Neural cell (in vitro differentiated cells): Measurements from ENCODE around the gene SYNRG. TPM values are rescaled to one million over a fixed set of nuclear protein-coding genes. Genes with fewer than 3 reads are reported as not detected.
A peak's percentile ranks its signal among the peaks of the same experiment; 100 is the strongest.

ENCODE experiments used
- H2AFZ ChIP-seq: fragments of 200-600, 300-800 bp; sonication (generic), shearing (Covaris generic); 2 replicates; pipeline ENCODE4 v1.6.0; 2014; ENCODE audit warnings: low read depth, mild to moderate bottlenecking, antibody characterized with exemption, low read length, moderate library complexity
- H3F3A ChIP-seq: fragments of 200-600 bp; shearing (Covaris generic); 2 replicates; pipeline ENCODE4 v1.6.1; 2016; ENCODE audit warnings: mild to moderate bottlenecking, moderate library complexity, mixed read lengths, antibody characterized with exemption, low read length; ENCODE audit not compliant: insufficient read depth, poor library complexity, severe bottlenecking
- H3K27ac ChIP-seq: fragments of 200-600, 300-800 bp; sonication (generic), shearing (Covaris generic); 2 replicates; pipeline ENCODE4 v1.5.1; 2014; ENCODE audit warnings: mild to moderate bottlenecking, low read length, moderate library complexity
- H3K27me3 ChIP-seq: fragments of 300-800, 200-600 bp; sonication (generic), shearing (Covaris generic); 2 replicates; pipeline ENCODE4 v1.6.0; 2014; ENCODE audit warnings: mild to moderate bottlenecking, low read depth, low read length, moderate library complexity; ENCODE audit not compliant: insufficient read depth
- H3K36me3 ChIP-seq: fragments of 300-800, 200-600 bp; sonication (generic), shearing (Covaris generic); 2 replicates; pipeline ENCODE4 v1.5.1; 2014; ENCODE audit warnings: mild to moderate bottlenecking, antibody characterized with exemption, low read length, moderate library complexity; ENCODE audit not compliant: insufficient read depth
- H3K4me2 ChIP-seq: fragments of 300-800, 200-600 bp; sonication (generic), shearing (Covaris generic); 2 replicates; pipeline ENCODE4 v1.6.0; 2014; ENCODE audit warnings: mild to moderate bottlenecking, low read length
- H3K4me3 ChIP-seq: fragments of 300-800, 200-600 bp; sonication (generic), shearing (Covaris generic); 2 replicates; pipeline ENCODE4 v1.5.1; 2014; ENCODE audit warnings: mild to moderate bottlenecking, low read length, moderate library complexity
- H3K79me2 ChIP-seq: fragments of 200-600 bp; shearing (Covaris generic); replicated peaks from 2 replicates; pipeline ENCODE4 v1.6.0; 2014; ENCODE audit warnings: mild to moderate bottlenecking, low read length, moderate library complexity; ENCODE audit not compliant: insufficient read depth
- H3K9ac ChIP-seq: fragments of 300-800, 200-600 bp; sonication (generic), shearing (Covaris generic); 2 replicates; pipeline ENCODE4 v1.6.1; 2016; ENCODE audit warnings: mild to moderate bottlenecking, low read length, mixed read lengths
- H3K9me2 ChIP-seq: fragments of 200-600 bp; shearing (Covaris generic); 2 replicates; pipeline ENCODE4 v1.6.1; 2016; ENCODE audit warnings: mild to moderate bottlenecking, low read length, mixed read lengths; ENCODE audit not compliant: insufficient read depth
- H3K9me3 ChIP-seq: fragments of 200-600, 300-800 bp; sonication (generic), shearing (Covaris generic); 2 replicates; pipeline ENCODE4 v1.6.1; 2016; ENCODE audit warnings: mild to moderate bottlenecking, mixed run types, low read length, moderate library complexity, mixed read lengths
- H4K20me1 ChIP-seq: fragments of 200-600 bp; shearing (Covaris generic); 2 replicates; pipeline ENCODE4 v1.6.1; 2016; ENCODE audit warnings: mild to moderate bottlenecking, mixed run types; ENCODE audit not compliant: insufficient read depth
- CTCF ChIP-seq: fragments of 450-650 bp; IDR thresholded peaks from 2 replicates; pipeline ENCODE4 v1.5.1; 2014; ENCODE audit warnings: antibody characterized with exemption, mild to moderate bottlenecking, moderate library complexity; ENCODE audit not compliant: poor library complexity, severe bottlenecking
- EP300 ChIP-seq: fragments of 450-650 bp; conservative IDR thresholded peaks from 2 replicates; pipeline ENCODE4 v1.6.1; 2014; ENCODE audit warnings: antibody characterized with exemption, mild to moderate bottlenecking, moderate library complexity; ENCODE audit not compliant: poor library complexity, severe bottlenecking
- EZH2 ChIP-seq: fragments of 200-600, 300-800 bp; shearing (Covaris generic), sonication (generic); IDR thresholded peaks from 2 replicates; pipeline ENCODE4 v1.6.1; 2014; ENCODE audit warnings: antibody characterized with exemption, low read length, borderline replicate concordance, mild to moderate bottlenecking; ENCODE audit not compliant: insufficient read depth, poor library complexity, severe bottlenecking
- MXI1 ChIP-seq: fragments of 450-650 bp; conservative IDR thresholded peaks from 2 replicates; pipeline ENCODE4 v1.6.1; 2014; ENCODE audit warnings: antibody characterized with exemption, mild to moderate bottlenecking; ENCODE audit not compliant: poor library complexity, severe bottlenecking
- POLR2AphosphoS5 ChIP-seq: IDR thresholded peaks from 2 replicates; pipeline ENCODE4 v1.6.1; 2012
- RAD21 ChIP-seq: fragments of 450-650 bp; conservative IDR thresholded peaks from 2 replicates; pipeline ENCODE4 v1.6.1; 2014; ENCODE audit warnings: antibody characterized with exemption, mild to moderate bottlenecking, moderate library complexity
- SMC3 ChIP-seq: fragments of 450-650 bp; conservative IDR thresholded peaks from 2 replicates; pipeline ENCODE4 v1.6.1; 2014; ENCODE audit warnings: antibody characterized with exemption, mild to moderate bottlenecking, moderate library complexity; ENCODE audit not compliant: poor library complexity
- TAF1 ChIP-seq: IDR thresholded peaks from 2 replicates; pipeline ENCODE4 v1.6.1; 2012; ENCODE audit warnings: low read depth
- polyA plus RNA-seq: library from polyadenylated mRNA; depleted of rRNA; stranded (reverse); fragments of >200 nt; gene quantifications from 2 replicates; pipeline ENCODE4 v1.2.3, GENCODE V29; 2014
- TF ChIP-seq, protein P1 (sequence below): IDR thresholded peaks from 2 replicates; pipeline ENCODE4 v1.6.1; 2012; ENCODE audit warnings: borderline replicate concordance

SYNRG gene
- polyA plus RNA-seq, 1 donor from 2014 or later: 16.1 TPM

DNA sequence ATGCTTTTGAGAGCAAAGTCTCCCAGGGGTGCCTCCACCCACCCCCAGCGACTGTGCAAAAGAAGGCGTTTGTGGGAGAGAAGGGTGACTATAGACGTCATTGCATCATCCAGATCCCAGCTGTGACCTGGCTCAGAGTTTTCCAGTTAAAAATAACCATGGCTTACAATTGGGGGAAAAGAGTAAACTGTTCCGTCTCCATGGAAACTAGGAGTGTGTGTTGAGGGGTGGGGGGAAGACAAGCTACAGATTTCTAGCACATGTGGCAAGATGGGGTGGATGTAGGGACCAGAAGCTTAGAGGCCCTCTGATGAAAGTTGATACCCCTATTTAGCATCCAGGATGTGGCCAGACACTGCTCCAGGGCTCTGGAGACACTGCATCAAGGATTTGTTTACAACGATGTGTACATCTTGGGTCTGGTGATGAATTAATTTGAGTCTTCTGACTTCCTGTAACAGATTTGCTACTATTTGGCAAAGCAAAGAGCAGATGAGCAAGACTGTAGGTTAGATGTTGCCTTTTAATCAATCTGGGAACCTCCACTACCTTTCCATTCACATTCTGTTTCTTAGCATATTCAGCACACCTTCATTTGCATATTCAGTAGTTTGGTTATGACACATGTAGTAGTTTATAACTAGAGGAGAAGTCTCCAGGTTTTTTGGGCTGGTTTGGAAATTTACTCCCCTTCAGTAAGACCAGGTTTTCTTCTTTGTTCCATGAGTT is 125.7 kb downstream of the SYNRG start:
- Histone ChIP-seq H3K27ac (no peak overlapping the region), H3F3A (no peaks in the 10 kb centered on the region), H3K9me3 (no peaks in the 10 kb centered on the region), H2AFZ (no peak overlapping the region), H3K27me3 (peaks cover 15% of the 10 kb centered on the region), H3K79me2 (no peaks in the 10 kb centered on the region), H3K4me2 (no peak overlapping the region), H4K20me1 (no peaks in the 10 kb centered on the region), H3K9ac (no peak overlapping the region), H3K36me3 (no peaks in the 10 kb centered on the region), H3K4me3 (peak overlapping the region; percentile 13), H3K9me2 (no peaks in the 10 kb centered on the region)
- TF ChIP-seq, protein P1, sequence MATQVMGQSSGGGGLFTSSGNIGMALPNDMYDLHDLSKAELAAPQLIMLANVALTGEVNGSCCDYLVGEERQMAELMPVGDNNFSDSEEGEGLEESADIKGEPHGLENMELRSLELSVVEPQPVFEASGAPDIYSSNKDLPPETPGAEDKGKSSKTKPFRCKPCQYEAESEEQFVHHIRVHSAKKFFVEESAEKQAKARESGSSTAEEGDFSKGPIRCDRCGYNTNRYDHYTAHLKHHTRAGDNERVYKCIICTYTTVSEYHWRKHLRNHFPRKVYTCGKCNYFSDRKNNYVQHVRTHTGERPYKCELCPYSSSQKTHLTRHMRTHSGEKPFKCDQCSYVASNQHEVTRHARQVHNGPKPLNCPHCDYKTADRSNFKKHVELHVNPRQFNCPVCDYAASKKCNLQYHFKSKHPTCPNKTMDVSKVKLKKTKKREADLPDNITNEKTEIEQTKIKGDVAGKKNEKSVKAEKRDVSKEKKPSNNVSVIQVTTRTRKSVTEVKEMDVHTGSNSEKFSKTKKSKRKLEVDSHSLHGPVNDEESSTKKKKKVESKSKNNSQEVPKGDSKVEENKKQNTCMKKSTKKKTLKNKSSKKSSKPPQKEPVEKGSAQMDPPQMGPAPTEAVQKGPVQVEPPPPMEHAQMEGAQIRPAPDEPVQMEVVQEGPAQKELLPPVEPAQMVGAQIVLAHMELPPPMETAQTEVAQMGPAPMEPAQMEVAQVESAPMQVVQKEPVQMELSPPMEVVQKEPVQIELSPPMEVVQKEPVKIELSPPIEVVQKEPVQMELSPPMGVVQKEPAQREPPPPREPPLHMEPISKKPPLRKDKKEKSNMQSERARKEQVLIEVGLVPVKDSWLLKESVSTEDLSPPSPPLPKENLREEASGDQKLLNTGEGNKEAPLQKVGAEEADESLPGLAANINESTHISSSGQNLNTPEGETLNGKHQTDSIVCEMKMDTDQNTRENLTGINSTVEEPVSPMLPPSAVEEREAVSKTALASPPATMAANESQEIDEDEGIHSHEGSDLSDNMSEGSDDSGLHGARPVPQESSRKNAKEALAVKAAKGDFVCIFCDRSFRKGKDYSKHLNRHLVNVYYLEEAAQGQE: no peak
- no peak for TF ChIP-seq TAF1
- TF ChIP-seq MXI1: no peak
- no peak for TF ChIP-seq CTCF
- no peak for TF ChIP-seq SMC3
- no peak for TF ChIP-seq EP300
- TF ChIP-seq EZH2: no peak
- TF ChIP-seq RAD21: no peak
- TF ChIP-seq POLR2AphosphoS5: no peak

GRCh38 chr17:37481001-37481665 is 128.1 kb downstream of the SYNRG start:
- Histone ChIP-seq H3K4me2 (no peak overlapping the region), H3K27me3 (no peaks in the 10 kb centered on the region), H3K9ac (no peak overlapping the region), H3K36me3 (no peaks in the 10 kb centered on the region), H3K27ac (no peak overlapping the region), H3K4me3 (no peak overlapping the region), H3K9me3 (no peaks in the 10 kb centered on the region), H3F3A (no peaks in the 10 kb centered on the region), H4K20me1 (no peaks in the 10 kb centered on the region), H2AFZ (no peak overlapping the region), H3K9me2 (no peaks in the 10 kb centered on the region), H3K79me2 (no peaks in the 10 kb centered on the region)
- TF ChIP-seq TAF1: no peak
- TF ChIP-seq SMC3: no peak
- TF ChIP-seq MXI1: no peak
- TF ChIP-seq, protein P1: no peak
- no peak for TF ChIP-seq EZH2
- no peak for TF ChIP-seq CTCF
- no peak for TF ChIP-seq RAD21
- TF ChIP-seq POLR2AphosphoS5: no peak
